HepG2 (cell line): ENCODE results near the gene SNED1. TPM values are rescaled to one million over a fixed set of nuclear protein-coding genes. Genes with fewer than 3 reads are reported as not detected.

ENCODE experiments used
- ATAC-seq: fragments of 200-7000 bp; cut with Tn5 transposase; 3 replicates; pipeline ENCODE4 v1.9.1; 2020; ENCODE audit warnings: mild to moderate bottlenecking, moderate library complexity
- BruUV-seq: library from RNA; stranded (reverse); fragments of 400-500 nt; replicated peaks from 2 replicates; lab custom pipeline; 2021; lab: Mats Ljungman, UMichigan
- CTCF ChIA-PET: fragments of 300-600 bp; formaldehyde crosslinking; extraction: SDS; loops from one replicate; lab custom pipeline; 2021; ENCODE audit warnings: low total read pairs, inconsistent platforms, low intra/inter-chr PET ratio; lab: Yijun Ruan, JAX
- POLR2A ChIA-PET: fragments of 350-600 bp; sonication (Branson Sonifier 250); formaldehyde crosslinking; loops from one replicate; lab custom pipeline; 2020; ENCODE audit warnings: antibody characterized with exemption, inconsistent platforms; lab: Yijun Ruan, JAX
- DNase-seq: peaks from one replicate; pipeline ENCODE4 v3.0.0-alpha.2; 2015; ENCODE audit warnings: low spot score
- FAIRE-seq: peaks from 3 replicates; lab custom pipeline; 2011; peaks lifted over from hg19 to GRCh38; lab: Jason Lieb, UNC
- H2AFZ ChIP-seq: one replicate; pipeline ENCODE4 v1.6.1; 2011; ENCODE audit warnings: low read length, inconsistent platforms
- H3K27ac ChIP-seq: fragments of 300-600 bp; 3 replicates; pipeline ENCODE4 v1.8.0; 2011; ENCODE audit warnings: mixed run types, mild to moderate bottlenecking, mixed read lengths, low read length, inconsistent platforms; ENCODE audit not compliant: insufficient read depth; ENCODE audit errors: extremely low read length
- H3K27me3 ChIP-seq, 2 experiments: fragments of 200-600 bp in 1 of 2; 2 replicates in 1 of 2; 3 replicates in 1 of 2; pipeline versions ENCODE4 v1.6.0 to v1.8.0; 2011; ENCODE audit warnings: low read length in 2 of 2, mild to moderate bottlenecking in 2 of 2, moderate library complexity in 2 of 2, inconsistent platforms in 1 of 2; ENCODE audit not compliant: insufficient read depth in 2 of 2, control insufficient read depth in 1 of 2
- H3K36me3 ChIP-seq, 2 experiments: fragments of 200-600 bp in 1 of 2; replicated peaks in 1 of 2; 2 replicates in 1 of 2; 3 replicates in 1 of 2; pipeline versions ENCODE4 v1.5.1 to v1.8.0; 2011; ENCODE audit warnings: low read length in 2 of 2, inconsistent platforms in 1 of 2; ENCODE audit not compliant: insufficient read depth in 2 of 2, control insufficient read depth in 1 of 2
- H3K4me1 ChIP-seq: 2 replicates; pipeline ENCODE4 v1.5.1; 2012; ENCODE audit warnings: low read length, inconsistent platforms; ENCODE audit not compliant: insufficient read depth
- H3K4me2 ChIP-seq: 2 replicates; pipeline ENCODE4 v1.6.0; 2011; ENCODE audit warnings: low read depth, low read length, inconsistent platforms
- H3K4me3 ChIP-seq, 3 experiments: fragments of 200-600 bp in 1 of 3; sonication (generic), shearing (Covaris generic) in 1 of 3; replicated peaks in 1 of 3; 2 replicates each; pipeline ENCODE4 v1.5.1; 2011 to 2016; ENCODE audit warnings: low read length in 3 of 3, inconsistent platforms in 2 of 3, low read depth in 2 of 3, mild to moderate bottlenecking in 2 of 3, control low read depth in 1 of 3, mixed read lengths in 1 of 3; ENCODE audit not compliant: insufficient read depth in 1 of 3
- H3K79me2 ChIP-seq: one replicate; pipeline ENCODE4 v1.6.1; 2011; ENCODE audit warnings: low read length, inconsistent platforms; ENCODE audit not compliant: insufficient read depth
- H3K9ac ChIP-seq: 2 replicates; pipeline ENCODE4 v1.6.0; 2011; ENCODE audit warnings: mild to moderate bottlenecking, low read depth, low read length, inconsistent platforms; ENCODE audit not compliant: insufficient read depth
- H3K9me3 ChIP-seq: 2 replicates; pipeline ENCODE4 v1.5.1; 2012; ENCODE audit warnings: mild to moderate bottlenecking, low read length
- H4K20me1 ChIP-seq: 2 replicates; pipeline ENCODE4 v1.6.0; 2011; ENCODE audit warnings: inconsistent platforms, mild to moderate bottlenecking, low read length, moderate library complexity; ENCODE audit not compliant: insufficient read depth
- CBX5 ChIP-seq: sonication (generic); formaldehyde crosslinking; IDR thresholded peaks from 2 replicates; pipeline ENCODE4 v1.4.0; 2020; ENCODE audit warnings: missing genetic modification reagents, borderline replicate concordance
- DNMT1 ChIP-seq: sonication (generic); formaldehyde crosslinking; IDR thresholded peaks from 2 replicates; pipeline ENCODE4 v1.5.1; 2020; ENCODE audit warnings: mild to moderate bottlenecking, missing genetic modification reagents
- HOMEZ ChIP-seq: IDR thresholded peaks from 2 replicates; pipeline ENCODE4 v1.6.1; 2016; ENCODE audit warnings: low read depth
- NCOA2 ChIP-seq: sonication (generic); formaldehyde crosslinking; IDR thresholded peaks from 2 replicates; pipeline ENCODE4 v1.8.0; 2022; ENCODE audit warnings: inconsistent platforms
- ZNF253 ChIP-seq: sonication (generic); formaldehyde crosslinking; IDR thresholded peaks from 2 replicates; pipeline ENCODE4 v1.8.0; 2022; ENCODE audit warnings: mild to moderate bottlenecking, missing genetic modification reagents, borderline replicate concordance
- WGBS: methylation state at CpG from one replicate; pipeline ENCODE4 v1.1.6; 2017; ENCODE audit warnings: low lambda C conversion rate; 5-methylcytosine and 5-hydroxymethylcytosine counted together
- in situ Hi-C: cut with HindIII; loops from 2 replicates; pipeline ENCODE4 v1.10.0; 2017; ENCODE audit warnings: low pct_unique_long_range_greater_than_20kb; ENCODE audit not compliant: extremely low pct_ligation_motif_present
- intact Hi-C: fragments of 100-400 bp; cut with micrococcal nuclease; formaldehyde crosslinking; loops from one replicate; pipeline ENCODE4 v1.10.0; 2022; ENCODE audit not compliant: unreplicated experiment
- polyA plus RNA-seq, 8 experiments: library from polyadenylated mRNA; depleted of rRNA in 3 of 8; stranded (reverse) in 7 of 8; unstranded in 1 of 8; fragments of >200 nt; fragmentation: Illumina TruSeq in 4 of 8; extraction: Trizol in 4 of 8; gene quantifications; 2 replicates each; pipeline versions ENCODE4 v1.2.1 to v1.2.3, GENCODE V29; 2011 to 2016; ENCODE audit warnings: low read depth in 4 of 8, missing spikeins in 1 of 8, mixed read lengths in 1 of 8; ENCODE audit not compliant: insufficient read depth in 1 of 8
- total RNA-seq, 5 experiments: library from RNA; depleted of rRNA; stranded (reverse); fragments of >200 nt; fragmentation: Illumina TruSeq; extraction: Trizol; gene quantifications; 2 replicates each; pipeline ENCODE4 v1.2.3, GENCODE V29; 2016; ENCODE audit warnings: low read depth in 1 of 5
- TF ChIP-seq, protein P1 (sequence below): sonication (generic); formaldehyde crosslinking; IDR thresholded peaks from 2 replicates; pipeline ENCODE4 v1.4.0; 2020; ENCODE audit warnings: missing genetic modification reagents

SNED1 gene
- total and polyA plus RNA-seq, 2 of the 13 experiments (the other 11 are each of a cell fraction or from before 2014, with no cell fraction given), result 0.15 to 0.65 TPM

- Histone ChIP-seq H3K9ac (no peak overlapping the region), H4K20me1 (no peaks in the 10 kb centered on the region), H3K9me3 (no peaks in the 10 kb centered on the region), H3K36me3 (no peaks in the 10 kb centered on the region), H2AFZ (no peak overlapping the region), H3K27me3 (peaks cover 1 to 65% of the 10 kb centered on the region in 2 experiments; a peak in 4 of 5 replicates), H3K4me2 (no peak overlapping the region), H3K4me3 (no peak overlapping the region), H3K4me1 (no peaks in the 10 kb centered on the region), H3K27ac (no peak overlapping the region), H3K79me2 (no peaks in the 10 kb centered on the region)
- WGBS, result 57% methylated on average over 20 of the region's 23 CpGs
- no peak for DNase-seq
- no TSS peak for BruUV-seq
- FAIRE-seq, result no peak
- ChIA-PET POLR2A (no interaction called here), CTCF (no interaction called here)
- in situ Hi-C loops, result no loop called here
- TF ChIP-seq NCOA2 (CRISPR knock-in tag), result no peak
- ATAC-seq, result no peak
- intact Hi-C loops, result no loop called here
Observed at GRCh38 chr2:240948905-240949790, 49.3 kb upstream of the SNED1 start.

DNA sequence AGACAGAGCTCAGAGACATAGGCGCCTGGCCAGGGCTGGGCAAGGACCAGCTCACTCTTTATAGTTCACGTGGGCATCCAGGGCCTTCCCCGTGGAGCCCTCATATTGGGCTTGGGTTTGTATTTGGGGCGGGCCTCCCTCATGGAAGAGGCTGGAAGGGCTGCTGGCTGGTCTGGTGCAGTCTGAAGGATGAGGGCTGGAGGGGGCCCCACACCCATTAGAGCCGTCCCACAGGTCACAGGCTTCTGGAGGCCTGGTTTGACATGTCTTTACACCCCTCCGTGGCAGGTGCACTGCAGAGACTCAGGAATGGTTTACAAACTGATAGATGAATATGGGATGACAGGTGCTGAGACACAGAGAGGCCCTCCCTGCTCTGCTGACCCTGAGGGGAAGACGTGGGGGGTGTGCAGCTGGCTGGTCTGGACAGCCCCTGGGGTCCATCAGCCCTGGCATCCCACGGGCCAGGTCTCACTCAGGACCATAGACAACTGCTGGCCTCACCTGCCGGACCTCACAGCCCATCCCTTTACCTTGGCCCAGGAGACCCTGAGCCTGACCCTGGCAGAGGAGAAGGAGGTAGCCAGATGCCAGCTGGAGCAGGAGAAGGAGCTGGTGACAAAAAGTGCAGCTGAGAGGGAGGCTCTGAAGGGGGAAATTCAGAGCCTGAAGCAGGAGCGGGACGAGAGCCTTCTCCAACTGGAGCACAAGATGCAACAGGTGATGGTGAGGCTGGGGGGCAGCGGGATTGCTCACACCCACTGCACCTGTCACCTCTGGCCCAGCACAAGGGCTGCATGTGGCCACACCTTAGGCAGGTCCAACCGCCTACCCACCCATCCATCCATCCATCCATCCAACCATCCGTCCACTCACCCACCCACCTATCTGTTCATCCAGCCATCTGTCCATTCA is 48.4 kb upstream of the SNED1 start:
- no peak for DNase-seq
- H3K36me3 ChIP-seq, result no peaks in the 10 kb centered on the region
- H3K4me2 ChIP-seq, result no peak overlapping the region
- no peak for TF ChIP-seq ZNF253 (CRISPR knock-in tag)
- TF ChIP-seq, protein P1, sequence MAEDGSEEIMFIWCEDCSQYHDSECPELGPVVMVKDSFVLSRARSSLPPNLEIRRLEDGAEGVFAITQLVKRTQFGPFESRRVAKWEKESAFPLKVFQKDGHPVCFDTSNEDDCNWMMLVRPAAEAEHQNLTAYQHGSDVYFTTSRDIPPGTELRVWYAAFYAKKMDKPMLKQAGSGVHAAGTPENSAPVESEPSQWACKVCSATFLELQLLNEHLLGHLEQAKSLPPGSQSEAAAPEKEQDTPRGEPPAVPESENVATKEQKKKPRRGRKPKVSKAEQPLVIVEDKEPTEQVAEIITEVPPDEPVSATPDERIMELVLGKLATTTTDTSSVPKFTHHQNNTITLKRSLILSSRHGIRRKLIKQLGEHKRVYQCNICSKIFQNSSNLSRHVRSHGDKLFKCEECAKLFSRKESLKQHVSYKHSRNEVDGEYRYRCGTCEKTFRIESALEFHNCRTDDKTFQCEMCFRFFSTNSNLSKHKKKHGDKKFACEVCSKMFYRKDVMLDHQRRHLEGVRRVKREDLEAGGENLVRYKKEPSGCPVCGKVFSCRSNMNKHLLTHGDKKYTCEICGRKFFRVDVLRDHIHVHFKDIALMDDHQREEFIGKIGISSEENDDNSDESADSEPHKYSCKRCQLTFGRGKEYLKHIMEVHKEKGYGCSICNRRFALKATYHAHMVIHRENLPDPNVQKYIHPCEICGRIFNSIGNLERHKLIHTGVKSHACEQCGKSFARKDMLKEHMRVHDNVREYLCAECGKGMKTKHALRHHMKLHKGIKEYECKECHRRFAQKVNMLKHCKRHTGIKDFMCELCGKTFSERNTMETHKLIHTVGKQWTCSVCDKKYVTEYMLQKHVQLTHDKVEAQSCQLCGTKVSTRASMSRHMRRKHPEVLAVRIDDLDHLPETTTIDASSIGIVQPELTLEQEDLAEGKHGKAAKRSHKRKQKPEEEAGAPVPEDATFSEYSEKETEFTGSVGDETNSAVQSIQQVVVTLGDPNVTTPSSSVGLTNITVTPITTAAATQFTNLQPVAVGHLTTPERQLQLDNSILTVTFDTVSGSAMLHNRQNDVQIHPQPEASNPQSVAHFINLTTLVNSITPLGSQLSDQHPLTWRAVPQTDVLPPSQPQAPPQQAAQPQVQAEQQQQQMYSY (CRISPR knock-in tag), result no peak
- TF ChIP-seq DNMT1 (CRISPR knock-in tag), result no peak
- no peak for TF ChIP-seq HOMEZ (CRISPR knock-in tag)
- TF ChIP-seq CBX5, result no peak
- no peak overlapping the region for H2AFZ ChIP-seq
- ATAC-seq, result no peak
- no peaks in the 10 kb centered on the region for H3K4me1 ChIP-seq
- H3K27ac ChIP-seq, result no peak overlapping the region
- FAIRE-seq, result no peak
- no peaks in the 10 kb centered on the region for H3K79me2 ChIP-seq
- no peaks in the 10 kb centered on the region for H4K20me1 ChIP-seq
- in situ Hi-C loops, result no loop called here
- H3K4me3 ChIP-seq, result no peak overlapping the region
- no peak overlapping the region for H3K9ac ChIP-seq
- intact Hi-C loops, result no loop called here
- WGBS, result 10% methylated on average over 14 of the region's 14 CpGs
- H3K27me3 ChIP-seq, result peaks cover 1 to 72% of the 10 kb centered on the region in 2 experiments; a peak in 4 of 5 replicates
- ChIA-PET POLR2A (no interaction called here), CTCF (no interaction called here)
- no TSS peak for BruUV-seq
- no peaks in the 10 kb centered on the region for H3K9me3 ChIP-seq
